GM21529 (cell line): ENCODE measurements around the gene TMEM225B.
"Not testable (repeated sequence)": the region's sequence is repeated elsewhere in the genome, so short reads cannot be mapped to it uniquely, and the experiment has no call there.

ENCODE experiments used
- ATAC-seq: cut with Tn5 transposase; IDR thresholded peaks from one replicate; pipeline ENCODE4 v1.9.1; 2021; ENCODE audit not compliant: unreplicated experiment

Gene TMEM225B, protein sequence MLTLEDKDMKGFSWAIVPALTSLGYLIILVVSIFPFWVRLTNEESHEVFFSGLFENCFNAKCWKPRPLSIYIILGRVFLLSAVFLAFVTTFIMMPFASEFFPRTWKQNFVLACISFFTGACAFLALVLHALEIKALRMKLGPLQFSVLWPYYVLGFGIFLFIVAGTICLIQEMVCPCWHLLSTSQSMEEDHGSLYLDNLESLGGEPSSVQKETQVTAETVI

DNA sequence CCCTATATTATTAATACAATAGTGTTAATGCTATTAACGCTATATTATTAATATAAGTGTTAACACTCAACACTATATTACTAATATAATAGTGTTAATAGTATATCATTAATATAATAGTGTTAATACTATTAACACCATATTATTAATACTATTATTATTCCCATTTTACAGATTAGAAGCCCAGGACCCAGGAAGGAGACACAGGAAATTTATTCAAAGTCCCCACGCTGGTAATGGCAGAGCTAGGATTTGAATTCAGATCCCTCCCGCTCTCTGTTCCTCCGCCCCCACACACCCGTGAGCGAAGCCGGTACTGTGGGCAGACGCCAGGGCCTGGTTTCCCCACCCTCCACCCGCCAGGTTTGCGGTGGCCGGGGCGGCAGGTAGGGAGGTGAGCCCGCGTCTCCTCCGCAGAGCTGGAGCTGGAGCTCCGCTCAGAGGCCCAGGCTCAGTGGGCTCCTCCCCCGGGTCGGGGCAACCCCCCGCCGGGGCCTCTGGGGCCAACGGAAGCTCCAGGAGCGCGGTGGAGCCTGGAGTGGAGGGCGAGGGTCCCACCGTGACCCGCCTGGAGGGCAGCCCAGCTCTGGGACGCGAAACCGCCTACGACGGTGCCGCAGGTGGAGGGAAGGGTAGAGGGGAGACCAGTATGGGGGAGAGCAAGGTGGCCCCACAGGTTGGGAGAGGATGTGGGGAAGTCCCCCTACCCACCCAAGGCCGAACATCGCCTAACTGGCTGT, at the start of gene TMEM225B:
TSS of gene TMEM225B (plus strand) at position 506 of the 740 bp plus-strand sequence. CDS start 6,122 bp downstream, outside the sequence.
- ATAC-seq, result no peak

DNA sequence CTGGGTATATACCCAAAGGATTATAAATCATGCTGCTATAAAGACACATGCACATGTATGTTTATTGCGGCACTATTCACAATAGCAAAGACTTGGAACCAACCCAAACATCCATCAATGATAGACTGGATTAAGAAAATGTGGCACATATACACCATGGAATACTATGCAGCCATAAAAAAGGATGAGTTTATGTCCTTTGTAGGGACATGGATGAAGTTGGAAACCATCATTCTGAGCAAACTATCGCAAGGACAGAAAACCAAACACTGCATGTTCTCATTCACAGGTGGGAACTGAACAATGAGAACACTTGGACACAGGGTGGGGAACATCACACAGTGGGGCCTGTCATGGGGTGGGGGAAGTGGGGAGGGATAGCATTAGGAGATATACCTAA, 48.5 kb upstream of the TMEM225B start:
- ATAC-seq, result not testable (repeated sequence)

DNA sequence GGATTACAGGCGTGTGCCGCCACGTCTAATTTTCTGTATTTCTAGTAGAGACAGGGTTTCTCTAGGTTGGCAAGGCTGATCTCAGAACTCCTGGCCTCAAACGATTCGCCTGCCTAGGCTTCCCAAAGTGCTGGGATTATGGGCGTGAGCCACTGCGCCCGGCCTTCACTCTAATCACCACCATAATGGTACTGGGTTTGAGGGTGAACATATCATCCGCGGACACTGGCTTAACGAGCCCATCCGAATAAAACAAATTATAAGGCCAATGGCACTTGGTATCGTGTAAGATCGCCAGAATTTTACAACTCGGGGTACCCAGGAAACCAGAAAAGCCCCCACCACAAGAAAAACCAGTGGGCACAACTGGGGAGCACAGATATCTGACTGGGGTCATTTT, 46.7 kb upstream of the TMEM225B start:
- no peak for ATAC-seq

- ATAC-seq, result peak; percentile 95
Measured at GRCh38 chr7:99551767-99552463, 46.2 kb upstream of the TMEM225B start, which contains the start of gene FAM200A. Gene FAM200A, minus strand, starts transcription at chr7:99552114. Its CDS starts 3,707 bp downstream, at chr7:99548407.

- no peak for ATAC-seq
Measured at GRCh38 chr7:99553039-99553438, 45.0 kb upstream of the TMEM225B start.

DNA sequence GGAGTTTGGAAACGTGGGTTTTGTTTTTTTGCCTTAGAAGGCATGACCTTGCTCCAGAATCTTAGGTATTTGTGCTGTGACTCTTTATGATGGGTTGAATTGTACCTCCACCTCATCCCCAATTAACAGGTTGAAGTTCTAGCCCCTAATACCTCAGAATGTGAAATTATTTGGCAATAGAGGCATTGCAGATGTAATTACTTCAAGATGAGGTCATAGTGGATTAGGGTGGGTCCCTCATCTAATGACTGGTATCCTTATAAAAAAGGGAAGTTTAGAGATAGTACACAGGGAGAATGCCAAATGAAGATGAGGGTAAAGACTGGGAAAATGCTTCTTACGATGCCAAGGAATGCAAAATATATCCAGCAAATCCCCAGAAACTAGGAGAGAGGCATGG, 43.1 kb upstream of the TMEM225B start:
- ATAC-seq, result no peak

- ATAC-seq, result no peak
Measured at GRCh38 chr7:99557196-99557607, 40.9 kb upstream of the TMEM225B start.

GRCh38 chr7:99557940-99558305, 40.1 kb upstream of the TMEM225B start:
- peak; percentile 50 for ATAC-seq

DNA sequence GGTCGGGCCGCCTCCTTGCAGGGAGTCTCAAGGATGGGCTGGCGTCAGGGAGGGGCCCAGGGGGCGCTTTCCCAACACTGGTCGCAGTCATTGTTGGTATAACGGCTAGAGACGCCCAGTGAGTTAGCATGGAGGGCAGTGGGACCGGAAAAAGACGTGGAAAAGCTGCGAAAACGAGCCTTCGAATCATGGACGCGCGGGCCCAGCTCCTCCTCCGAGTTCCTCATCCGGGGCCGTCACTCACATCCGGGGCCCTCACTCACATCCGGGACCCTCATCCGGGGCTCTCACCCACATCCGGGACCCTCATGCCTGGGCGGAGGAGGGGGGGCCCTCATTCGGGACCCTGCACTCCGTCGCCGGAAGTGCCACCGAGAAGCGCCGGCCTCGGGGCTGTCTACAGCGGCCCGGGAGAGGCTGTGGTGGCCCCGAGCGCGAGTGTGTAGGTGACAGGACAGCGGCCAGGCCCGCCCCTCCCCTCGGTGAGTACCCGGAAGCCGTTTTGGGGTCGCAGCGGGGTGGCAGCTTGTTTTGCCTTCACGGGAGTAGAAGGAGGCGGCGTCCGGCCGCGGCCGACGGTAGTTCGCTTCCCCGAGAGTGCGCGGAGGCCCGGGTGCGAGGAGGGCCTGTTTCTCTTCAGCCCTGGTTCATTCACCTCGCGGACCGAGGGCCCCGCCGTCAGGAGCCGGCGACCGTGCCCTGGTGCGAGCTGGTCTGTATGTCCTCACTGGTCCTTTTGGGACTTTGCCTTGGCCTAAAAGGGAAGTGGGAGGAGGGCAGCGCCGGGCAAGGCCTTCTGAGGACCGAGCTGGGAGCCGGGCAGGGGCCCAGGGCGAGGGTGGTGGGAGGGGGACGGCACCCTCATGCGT, 39.5 kb upstream of the TMEM225B start, which contains the start of gene ZNF655:
TSS of gene ZNF655 (plus strand) at position 337 of the 869 bp plus-strand sequence. CDS start 1,918 bp downstream, outside the sequence.
- ATAC-seq, result peak; percentile 78

DNA sequence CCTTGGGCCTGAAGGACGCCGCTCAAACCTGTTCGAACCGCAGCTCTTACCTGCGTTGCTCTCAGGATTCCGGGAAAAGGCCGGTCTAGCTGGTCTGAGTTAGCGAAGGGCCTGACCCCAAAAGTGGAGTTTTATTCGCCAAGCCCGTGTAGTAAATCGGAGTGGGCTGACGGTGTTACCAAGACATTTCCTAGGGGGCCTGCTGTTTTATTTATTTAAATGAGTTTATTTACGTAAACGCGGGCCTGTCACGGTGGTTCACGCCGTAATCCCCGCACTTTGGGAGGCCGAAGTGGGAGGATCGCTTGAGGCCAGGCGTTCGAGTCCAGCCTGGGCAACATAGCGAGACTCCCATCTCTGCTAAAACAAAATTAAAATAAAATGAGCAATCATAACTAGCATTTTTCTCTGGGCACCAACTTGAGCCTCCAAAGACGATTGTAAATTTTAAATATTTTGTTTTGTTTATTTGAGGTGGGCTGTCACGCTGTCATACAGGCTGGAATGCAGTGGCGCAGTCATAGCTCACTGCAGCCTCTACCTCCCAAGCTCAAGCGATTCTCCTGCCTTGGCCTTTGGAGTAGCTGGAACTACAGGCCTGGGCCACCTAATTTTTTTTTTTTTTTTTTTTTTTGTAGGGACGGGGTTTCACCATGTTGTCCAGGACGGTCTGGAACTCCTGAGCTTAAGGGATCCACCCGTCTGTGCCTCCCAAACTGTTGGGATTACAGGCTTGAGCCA, 38.7 kb upstream of the TMEM225B start:
- no peak for ATAC-seq

GRCh38 chr7:99560834-99561736, 37.0 kb upstream of the TMEM225B start:
- no peak for ATAC-seq

DNA sequence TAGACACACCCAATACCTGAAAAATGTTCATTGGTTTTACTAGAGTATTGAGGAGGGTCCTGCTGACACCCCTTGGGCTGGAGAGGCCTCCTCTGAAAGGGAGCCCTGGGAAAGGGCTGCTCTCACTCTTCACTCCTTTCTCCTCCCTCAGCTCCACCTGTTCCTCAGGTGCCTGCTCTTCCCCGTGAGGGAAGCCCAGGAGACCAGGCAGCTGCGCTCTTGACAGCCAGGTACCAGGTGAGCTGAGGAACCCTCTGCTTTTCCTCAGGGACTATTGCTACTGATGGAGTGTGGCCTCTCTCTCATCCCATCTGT, 36.4 kb upstream of the TMEM225B start:
- no peak for ATAC-seq

DNA sequence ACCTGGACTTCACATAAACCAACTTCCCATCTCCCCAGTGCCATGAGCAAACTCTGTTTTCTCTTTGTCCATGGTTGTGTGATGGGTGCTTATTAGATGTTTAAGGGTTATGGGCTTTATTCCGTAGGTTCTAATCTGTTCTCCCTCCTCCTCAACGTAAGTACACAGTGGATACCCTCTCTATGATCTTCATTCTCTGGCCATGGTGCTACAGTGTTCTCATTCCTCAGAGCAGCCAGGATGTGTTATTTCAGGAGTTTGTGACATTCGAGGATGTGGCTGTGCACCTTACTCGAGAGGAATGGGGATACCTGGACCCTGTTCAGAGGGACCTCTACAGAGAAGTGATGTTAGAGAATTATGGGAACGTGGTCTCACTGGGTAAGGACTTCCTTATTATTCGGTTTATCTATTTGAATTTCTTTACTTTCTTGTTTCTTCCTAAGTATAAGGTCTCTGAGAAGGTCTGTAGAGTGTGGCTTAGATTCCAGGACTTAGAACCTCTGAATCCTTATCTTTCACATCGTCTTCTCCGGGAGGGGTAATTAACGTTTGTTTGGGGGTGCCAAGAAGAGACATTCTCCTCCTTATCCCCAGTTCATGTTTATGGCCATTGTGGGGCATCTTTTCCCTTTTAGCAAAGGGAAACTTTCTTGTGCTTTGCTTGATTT, 35.8 kb upstream of the TMEM225B start:
- no peak for ATAC-seq

GRCh38 chr7:99562832-99563231, 35.2 kb upstream of the TMEM225B start:
- ATAC-seq, result no peak

DNA sequence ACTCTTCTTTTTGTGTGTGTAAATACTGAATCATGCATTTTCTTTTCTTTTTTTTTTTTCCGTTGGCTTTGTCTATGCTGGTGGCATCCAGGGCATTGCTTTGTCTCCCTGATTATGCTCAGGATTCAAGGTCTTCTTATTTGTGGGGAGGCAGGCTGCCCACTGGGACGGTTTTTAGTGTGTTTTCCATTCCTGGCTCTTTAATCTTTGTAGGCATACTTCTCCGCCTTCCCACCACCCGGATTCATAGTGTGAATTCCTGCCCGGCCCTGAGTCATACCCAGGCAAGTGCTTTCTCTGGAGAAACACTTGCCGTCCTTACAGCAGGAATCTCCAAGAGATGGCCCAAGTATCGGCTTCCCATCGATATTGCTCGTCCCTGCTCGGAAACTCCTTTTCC, 34.4 kb upstream of the TMEM225B start:
- ATAC-seq, result no peak

DNA sequence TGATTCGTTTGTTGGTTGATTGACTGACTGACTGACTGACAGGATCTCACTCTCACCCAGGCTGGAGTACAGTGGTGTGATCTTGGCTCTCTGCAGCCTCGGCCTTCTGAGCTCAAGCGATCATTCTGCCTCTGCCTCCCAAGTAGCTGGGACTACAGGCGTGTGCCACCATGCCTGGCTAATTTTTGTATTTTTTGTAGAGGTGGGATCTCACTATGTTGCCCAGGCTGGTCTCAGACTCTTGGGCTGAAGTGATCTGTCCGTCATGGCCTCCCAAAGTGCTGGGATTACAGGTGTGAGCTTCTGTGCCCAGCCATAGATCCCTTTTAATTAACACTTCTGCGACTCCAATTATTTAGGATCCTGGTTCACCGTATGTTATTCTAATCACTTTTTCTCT, 29.3 kb upstream of the TMEM225B start:
- ATAC-seq, result not testable (repeated sequence)

GRCh38 chr7:99571768-99572167, 26.3 kb upstream of the TMEM225B start:
- no peak for ATAC-seq

GRCh38 chr7:99573257-99573656, 24.8 kb upstream of the TMEM225B start:
- ATAC-seq, result no peak

DNA sequence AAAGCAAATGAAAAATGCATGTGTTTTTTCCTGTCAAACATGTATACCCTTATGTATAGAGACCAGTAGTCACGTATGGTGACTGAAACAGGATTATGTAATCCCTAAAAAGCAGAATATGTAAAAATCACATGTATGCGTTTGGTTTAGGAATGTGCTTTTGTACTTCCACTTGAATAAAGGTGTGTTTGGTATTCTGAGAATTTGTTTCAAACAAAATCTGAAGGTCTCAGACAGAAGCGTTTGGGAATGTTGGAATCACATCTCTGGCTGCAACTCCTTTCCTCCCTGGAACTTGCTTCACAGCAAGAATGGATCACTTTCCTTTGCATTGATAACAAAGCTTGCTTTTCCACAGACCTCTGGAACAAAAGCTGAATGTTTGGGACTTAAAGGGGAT, 21.8 kb upstream of the TMEM225B start:
- ATAC-seq, result no peak
